ENCODE measurements around the gene PLCB1.

GRCh38 chr20:8722277-8722928 lies 590.3 kb downstream of the PLCB1 start:
- no peak for TF ChIP-seq POLR2A (IDR thresholded peaks at IDR 0.05)
- peak in 5 of 6 experiments; percentile 61 to 81 (median 77) for TF ChIP-seq CTCF (IDR thresholded peaks at IDR 0.05)

All from Peyer's patch (tissue), 4 donors.